ENCODE measurements around the gene OR6N1. TPM values are rescaled to one million over a fixed set of nuclear protein-coding genes. Genes with fewer than 3 reads are reported as not detected.

The OR6N1 gene
- polyA plus RNA-seq, 1 donor (not counting 4 experiments of a cell fraction or from before 2014, with no cell fraction given): not detected

GRCh38 chr1:158810311-158810710 lies 38.3 kb upstream of the OR6N1 start:
- H3K36me3 ChIP-seq (ENCODE audit: control insufficient read depth in 2 of 2, extremely low read depth in 1 of 2, insufficient read depth in 2 of 2, low read length in 2 of 2): no peaks in the 10 kb centered on the region
- dilution Hi-C loops (cut with MboI; ENCODE audit: extremely low pct_ligation_motif_present, low sequenced_read_pairs): no loop called here
- no peak overlapping the region for H3K4me2 ChIP-seq (ENCODE audit: control insufficient read depth, extremely low read depth, insufficient read depth, low read depth, low read length)
- H3K27me3 ChIP-seq (ENCODE audit: control insufficient read depth, extremely low read depth, insufficient read depth, low read length): no peaks in the 10 kb centered on the region
- FAIRE-seq: no peak
- no peaks in the 10 kb centered on the region for H3K79me2 ChIP-seq (ENCODE audit: control insufficient read depth, insufficient read depth, low read length)
- no peaks in the 10 kb centered on the region for H3K9me1 ChIP-seq (ENCODE audit: control insufficient read depth, extremely low read depth, insufficient read depth, low read length)
- H2AFZ ChIP-seq (ENCODE audit: control insufficient read depth, low read length): no peak overlapping the region
- no peak overlapping the region for H3K27ac ChIP-seq (ENCODE audit: control insufficient read depth, insufficient read depth, low read length)
- no peaks in the 10 kb centered on the region for H4K20me1 ChIP-seq (ENCODE audit: control insufficient read depth, extremely low read depth, insufficient read depth, low read length)
- H3K4me3 ChIP-seq (ENCODE audit: control insufficient read depth in 2 of 3, extremely low read depth in 1 of 3, insufficient read depth in 2 of 3, low read depth in 1 of 3, low read length in 3 of 3): no peak overlapping the region
- TF ChIP-seq CTCF (optimal IDR thresholded peaks at IDR 0.05 in 1 of 3, IDR thresholded peaks at IDR 0.05 in 1 of 3, conservative IDR thresholded peaks at IDR 0.05 in 1 of 3; ENCODE audit: extremely low read depth in 1 of 3, insufficient read depth in 2 of 3, low read length in 3 of 3): no peak
- no peak overlapping the region for H3K9ac ChIP-seq (ENCODE audit: control insufficient read depth, extremely low read depth, insufficient read depth, low read length)
- H3K4me1 ChIP-seq (ENCODE audit: control insufficient read depth, extremely low read depth, insufficient read depth, low read length): no peaks in the 10 kb centered on the region
- H3K9me3 ChIP-seq (ENCODE audit: control insufficient read depth, low read depth, low read length): no peaks in the 10 kb centered on the region
- no peak for DNase-seq (ENCODE audit: low read depth, low spot score)

- DNase-seq (ENCODE audit: low read depth, low spot score): no peak
- H4K20me1 ChIP-seq (ENCODE audit: control insufficient read depth, extremely low read depth, insufficient read depth, low read length): no peaks in the 10 kb centered on the region
- no peak overlapping the region for H3K4me3 ChIP-seq (ENCODE audit: control insufficient read depth in 2 of 3, extremely low read depth in 1 of 3, insufficient read depth in 2 of 3, low read depth in 1 of 3, low read length in 3 of 3)
- no peaks in the 10 kb centered on the region for H3K4me1 ChIP-seq (ENCODE audit: control insufficient read depth, extremely low read depth, insufficient read depth, low read length)
- H3K27ac ChIP-seq (ENCODE audit: control insufficient read depth, insufficient read depth, low read length): no peak overlapping the region
- no peaks in the 10 kb centered on the region for H3K36me3 ChIP-seq (ENCODE audit: control insufficient read depth in 2 of 2, extremely low read depth in 1 of 2, insufficient read depth in 2 of 2, low read length in 2 of 2)
- no peaks in the 10 kb centered on the region for H3K9me1 ChIP-seq (ENCODE audit: control insufficient read depth, extremely low read depth, insufficient read depth, low read length)
- H3K4me2 ChIP-seq (ENCODE audit: control insufficient read depth, extremely low read depth, insufficient read depth, low read depth, low read length): no peak overlapping the region
- no peaks in the 10 kb centered on the region for H3K9me3 ChIP-seq (ENCODE audit: control insufficient read depth, low read depth, low read length)
- dilution Hi-C loops (cut with MboI; ENCODE audit: extremely low pct_ligation_motif_present, low sequenced_read_pairs): no loop called here
- no peak overlapping the region for H2AFZ ChIP-seq (ENCODE audit: control insufficient read depth, low read length)
- no peak for FAIRE-seq
- H3K9ac ChIP-seq (ENCODE audit: control insufficient read depth, extremely low read depth, insufficient read depth, low read length): no peak overlapping the region
- no peaks in the 10 kb centered on the region for H3K27me3 ChIP-seq (ENCODE audit: control insufficient read depth, extremely low read depth, insufficient read depth, low read length)
- TF ChIP-seq EZH2 (IDR thresholded peaks at IDR 0.05; ENCODE audit: low read length): no peak
- no peaks in the 10 kb centered on the region for H3K79me2 ChIP-seq (ENCODE audit: control insufficient read depth, insufficient read depth, low read length)
These were observed 37.9 kb upstream of the OR6N1 start for GRCh38 chr1:158809862-158810261.

GRCh38 chr1:158809256-158809655 lies 37.3 kb upstream of the OR6N1 start:
- TF ChIP-seq EZH2 (IDR thresholded peaks at IDR 0.05; ENCODE audit: low read length) (no peak), CTCF (optimal IDR thresholded peaks at IDR 0.05 in 1 of 3, IDR thresholded peaks at IDR 0.05 in 1 of 3, conservative IDR thresholded peaks at IDR 0.05 in 1 of 3; ENCODE audit: extremely low read depth in 1 of 3, insufficient read depth in 2 of 3, low read length in 3 of 3) (no peak)
- Histone ChIP-seq H2AFZ (ENCODE audit: control insufficient read depth, low read length) (no peak overlapping the region), H3K27ac (ENCODE audit: control insufficient read depth, insufficient read depth, low read length) (no peak overlapping the region), H3K9ac (ENCODE audit: control insufficient read depth, extremely low read depth, insufficient read depth, low read length) (no peak overlapping the region), H3K9me1 (ENCODE audit: control insufficient read depth, extremely low read depth, insufficient read depth, low read length) (no peaks in the 10 kb centered on the region), H3K36me3 (ENCODE audit: control insufficient read depth in 2 of 2, extremely low read depth in 1 of 2, insufficient read depth in 2 of 2, low read length in 2 of 2) (no peaks in the 10 kb centered on the region), H3K9me3 (ENCODE audit: control insufficient read depth, low read depth, low read length) (no peaks in the 10 kb centered on the region), H3K4me2 (ENCODE audit: control insufficient read depth, extremely low read depth, insufficient read depth, low read depth, low read length) (no peak overlapping the region), H3K79me2 (ENCODE audit: control insufficient read depth, insufficient read depth, low read length) (no peaks in the 10 kb centered on the region), H3K4me3 (ENCODE audit: control insufficient read depth in 2 of 3, extremely low read depth in 1 of 3, insufficient read depth in 2 of 3, low read depth in 1 of 3, low read length in 3 of 3) (no peak overlapping the region), H4K20me1 (ENCODE audit: control insufficient read depth, extremely low read depth, insufficient read depth, low read length) (no peaks in the 10 kb centered on the region), H3K27me3 (ENCODE audit: control insufficient read depth, extremely low read depth, insufficient read depth, low read length) (no peaks in the 10 kb centered on the region), H3K4me1 (ENCODE audit: control insufficient read depth, extremely low read depth, insufficient read depth, low read length) (no peaks in the 10 kb centered on the region)
- DNase-seq (ENCODE audit: low read depth, low spot score) (no peak), FAIRE-seq (no peak)
- dilution Hi-C loops (cut with MboI; ENCODE audit: extremely low pct_ligation_motif_present, low sequenced_read_pairs): no loop called here
